CD8-positive, alpha-beta memory T cell (primary cell): ENCODE results near the gene CIB2. TPM values are rescaled to one million over a fixed set of nuclear protein-coding genes. Genes with fewer than 3 reads are reported as not detected.
A peak's percentile ranks its signal among the peaks of the same experiment; 100 is the strongest.

ENCODE experiments used
- CTCF ChIA-PET: fragments of 350-600 bp; sonication (Branson Sonifier 250); formaldehyde crosslinking; loops from one replicate; lab custom pipeline; 2021; ENCODE audit warnings: antibody characterized with exemption; lab: Charles Lee
- POLR2A ChIA-PET: fragments of 350-600 bp; sonication (Branson Sonifier 250); formaldehyde crosslinking; loops from one replicate; lab custom pipeline; 2021; ENCODE audit warnings: antibody characterized with exemption; lab: Charles Lee
- DNase-seq, 5 donors: peaks; one replicate each; pipeline versions ENCODE4 v3.0.0 to v3.0.0-alpha.2; 2020 to 2022; ENCODE audit warnings: mixed read lengths in 1 of 5
- H3K27ac ChIP-seq: one replicate; pipeline ENCODE4 v1.7.0; 2013; ENCODE audit warnings: low read depth, mild to moderate bottlenecking, low read length, moderate library complexity
- H3K27me3 ChIP-seq: 2 replicates; pipeline ENCODE4 v1.7.0; 2013; ENCODE audit warnings: low read length, mild to moderate bottlenecking; ENCODE audit not compliant: insufficient read depth, poor library complexity, severe bottlenecking
- H3K36me3 ChIP-seq: 2 replicates; pipeline ENCODE4 v1.7.0; 2013; ENCODE audit warnings: mild to moderate bottlenecking, low read length, moderate library complexity; ENCODE audit not compliant: insufficient read depth
- H3K4me1 ChIP-seq: 2 replicates; pipeline ENCODE4 v1.7.0; 2013; ENCODE audit warnings: mild to moderate bottlenecking, low read length, moderate library complexity; ENCODE audit not compliant: insufficient read depth
- H3K4me3 ChIP-seq: 2 replicates; pipeline ENCODE4 v1.7.0; 2013; ENCODE audit warnings: mild to moderate bottlenecking, low read length
- H3K9me3 ChIP-seq: 2 replicates; pipeline ENCODE4 v1.7.0; 2013; ENCODE audit warnings: mild to moderate bottlenecking, low read length
- H3K27ac Mint-ChIP-seq, 8 donors: one replicate each; pipeline ENCODE4 v1.8.0; 2020 to 2021; ENCODE audit warnings: mixed read lengths in 8 of 8, mild to moderate bottlenecking in 6 of 8, inconsistent platforms in 3 of 8, moderate library complexity in 3 of 8
- H3K27me3 Mint-ChIP-seq, 2 donors: one replicate each; pipeline ENCODE4 v1.8.0; 2020 to 2021; ENCODE audit warnings: mixed read lengths in 2 of 2, mild to moderate bottlenecking in 1 of 2, moderate library complexity in 1 of 2
- H3K36me3 Mint-ChIP-seq, 3 donors: one replicate each; pipeline ENCODE4 v1.8.0; 2020 to 2021; ENCODE audit warnings: mixed read lengths in 3 of 3, inconsistent platforms in 1 of 3, mild to moderate bottlenecking in 1 of 3
- H3K4me1 Mint-ChIP-seq, 3 donors: one replicate each; pipeline ENCODE4 v1.8.0; 2020 to 2021; ENCODE audit warnings: mixed read lengths in 3 of 3, inconsistent platforms in 1 of 3, mild to moderate bottlenecking in 1 of 3
- H3K4me3 Mint-ChIP-seq, 7 donors: one replicate each; pipeline ENCODE4 v1.8.0; 2020 to 2021; ENCODE audit warnings: mixed read lengths in 7 of 7, mild to moderate bottlenecking in 6 of 7, moderate library complexity in 4 of 7, inconsistent platforms in 2 of 7
- H3K9me3 Mint-ChIP-seq, 5 donors: one replicate each; pipeline ENCODE4 v1.8.0; 2020 to 2022; ENCODE audit warnings: mixed read lengths in 5 of 5, mild to moderate bottlenecking in 3 of 5, moderate library complexity in 2 of 5, inconsistent platforms in 1 of 5
- polyA plus RNA-seq: library from polyadenylated mRNA; unstranded; fragments of 300-500 nt; fragmentation: Illumina TruSeq; gene quantifications from one replicate; pipeline ENCODE4 v1.2.3, GENCODE V29; 2021
- total RNA-seq, 2 experiments: library from RNA; stranded (reverse); gene quantifications; one replicate each; pipeline ENCODE4 v1.2.3, GENCODE V29; 2021

CIB2 gene
- total and polyA plus RNA-seq, 3 experiments from 2014 or later, result 2.0 to 2.3 (median 2.1) TPM

DNA sequence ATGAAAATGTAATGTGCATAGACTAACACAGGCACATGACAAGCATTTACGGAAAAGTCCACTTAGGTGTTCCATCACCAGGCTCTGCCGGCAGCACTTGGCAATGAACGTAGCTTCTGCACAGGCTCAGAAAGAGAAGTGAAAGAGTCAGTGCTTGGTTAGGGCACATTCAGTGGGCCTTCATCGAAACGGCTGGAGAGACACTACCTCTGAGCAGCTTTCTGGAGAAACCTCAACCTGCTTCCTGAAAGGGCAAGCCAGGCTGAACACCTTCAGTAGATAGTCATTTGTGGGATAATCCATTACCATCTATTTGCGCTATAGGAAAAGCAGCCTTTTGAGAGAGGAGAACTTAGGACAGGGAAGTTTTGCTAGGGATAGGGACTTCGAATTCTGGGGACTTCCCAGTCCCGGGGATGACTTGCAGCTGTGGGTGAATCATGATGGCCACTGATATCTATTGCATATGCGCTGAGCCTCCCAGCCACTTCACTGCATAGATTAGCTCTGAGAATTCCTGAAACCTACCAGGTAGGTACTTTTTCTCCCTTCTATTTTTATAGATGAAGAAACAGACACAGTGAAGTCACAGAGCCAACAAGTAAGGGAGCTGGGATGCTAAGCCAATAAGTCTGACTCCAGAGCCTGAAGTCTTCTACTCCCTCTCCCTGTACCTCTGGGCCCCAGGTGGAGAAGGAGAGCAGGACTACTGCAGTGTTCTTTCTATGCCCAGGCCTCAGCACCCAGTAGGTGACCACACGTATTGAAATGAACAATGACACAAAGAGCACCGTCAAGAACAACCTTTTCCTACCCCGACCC, 43.1 kb downstream of the CIB2 start:
- ChIA-PET CTCF (interaction anchor here (1.4 to 2.0 kb wide), 2 partner anchors 20 to 24 kb away, joined by 3 to 6 read pairs; no protein-coding TSS in a partner anchor), POLR2A (no interaction called here)
- Mint-ChIP-seq H3K27me3 (no peaks in the 10 kb centered on the region), H3K36me3 (no peaks in the 10 kb centered on the region), H3K4me3 (no peak overlapping the region), H3K9me3 (no peaks in the 10 kb centered on the region), H3K27ac (peak overlapping the region in 1 of 8 donors; percentile 43), H3K4me1 (peaks cover 0 to 23% (median 0%) of the 10 kb centered on the region in 3 donors)
- H3K4me1 ChIP-seq, result no peaks in the 10 kb centered on the region
- no peaks in the 10 kb centered on the region for H3K36me3 ChIP-seq
- H3K9me3 ChIP-seq, result no peaks in the 10 kb centered on the region
- H3K4me3 ChIP-seq, result no peak overlapping the region
- DNase-seq, result peak in 1 of 5 donors; percentile 11
- H3K27ac ChIP-seq, result no peak overlapping the region
- no peaks in the 10 kb centered on the region for H3K27me3 ChIP-seq

DNA sequence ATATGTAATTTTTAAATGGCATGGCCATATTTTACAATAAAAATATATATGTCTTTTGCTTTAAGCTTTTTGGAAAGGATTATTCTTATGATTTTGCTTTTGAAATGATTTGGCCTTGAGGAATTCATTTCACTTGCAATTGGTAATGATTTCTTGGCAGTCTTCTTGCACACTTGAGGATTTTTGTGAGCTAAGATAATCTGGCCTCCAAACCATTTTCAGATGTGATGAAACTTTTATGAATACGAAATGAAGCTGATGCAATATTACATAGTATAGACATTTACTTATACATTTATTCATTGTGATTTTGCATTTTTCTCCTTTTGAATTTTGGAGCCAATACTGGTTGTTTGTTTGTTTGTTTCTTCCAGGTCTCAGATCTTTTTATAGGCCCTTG, 45.3 kb downstream of the CIB2 start:
- Mint-ChIP-seq H3K36me3 (no peaks in the 10 kb centered on the region), H3K4me1 (peaks cover 0 to 12% (median 2%) of the 10 kb centered on the region in 3 donors), H3K27me3 (no peaks in the 10 kb centered on the region), H3K27ac (no peak overlapping the region), H3K9me3 (no peaks in the 10 kb centered on the region), H3K4me3 (no peak overlapping the region)
- ChIA-PET POLR2A (no interaction called here), CTCF (no interaction called here)
- Histone ChIP-seq H3K4me1 (no peaks in the 10 kb centered on the region), H3K4me3 (no peak overlapping the region), H3K27me3 (no peaks in the 10 kb centered on the region), H3K36me3 (no peaks in the 10 kb centered on the region), H3K27ac (no peak overlapping the region), H3K9me3 (no peaks in the 10 kb centered on the region)
- DNase-seq, result no peak

GRCh38 chr15:78084449-78084750, 46.8 kb downstream of the CIB2 start:
- no peaks in the 10 kb centered on the region for H3K36me3 ChIP-seq
- DNase-seq, result peak in 1 of 5 donors; percentile 21
- H3K4me1 ChIP-seq, result no peaks in the 10 kb centered on the region
- H3K4me3 ChIP-seq, result no peak overlapping the region
- H3K36me3 Mint-ChIP-seq, result no peaks in the 10 kb centered on the region
- no peaks in the 10 kb centered on the region for H3K9me3 Mint-ChIP-seq
- H3K4me1 Mint-ChIP-seq, result peaks cover 0 to 15% (median 3%) of the 10 kb centered on the region in 3 donors
- no peaks in the 10 kb centered on the region for H3K9me3 ChIP-seq
- POLR2A ChIA-PET, result no interaction called here
- no peak overlapping the region for H3K27ac ChIP-seq
- H3K27ac Mint-ChIP-seq, result no peak overlapping the region
- H3K27me3 ChIP-seq, result no peaks in the 10 kb centered on the region
- CTCF ChIA-PET, result interaction anchor here (1.5 kb wide), 1 partner anchor 118 kb away, joined by 5 read pairs; no protein-coding TSS in a partner anchor
- H3K4me3 Mint-ChIP-seq, result no peak overlapping the region
- H3K27me3 Mint-ChIP-seq, result no peaks in the 10 kb centered on the region

- Mint-ChIP-seq H3K27ac (peak overlapping the region in 1 of 8 donors; percentile 15), H3K4me1 (peaks cover 0 to 16% (median 3%) of the 10 kb centered on the region in 3 donors), H3K4me3 (no peak overlapping the region), H3K36me3 (no peaks in the 10 kb centered on the region), H3K27me3 (no peaks in the 10 kb centered on the region), H3K9me3 (no peaks in the 10 kb centered on the region)
- CTCF ChIA-PET, result interaction anchor here (1.5 kb wide), 1 partner anchor 117 kb away, joined by 5 read pairs; no protein-coding TSS in a partner anchor
- Histone ChIP-seq H3K4me1 (no peaks in the 10 kb centered on the region), H3K9me3 (no peaks in the 10 kb centered on the region), H3K27me3 (no peaks in the 10 kb centered on the region), H3K27ac (no peak overlapping the region), H3K36me3 (no peaks in the 10 kb centered on the region), H3K4me3 (no peak overlapping the region)
- no peak for DNase-seq
- POLR2A ChIA-PET, result no interaction called here
Observed at GRCh38 chr15:78083687-78084448, 47.4 kb downstream of the CIB2 start.

DNA sequence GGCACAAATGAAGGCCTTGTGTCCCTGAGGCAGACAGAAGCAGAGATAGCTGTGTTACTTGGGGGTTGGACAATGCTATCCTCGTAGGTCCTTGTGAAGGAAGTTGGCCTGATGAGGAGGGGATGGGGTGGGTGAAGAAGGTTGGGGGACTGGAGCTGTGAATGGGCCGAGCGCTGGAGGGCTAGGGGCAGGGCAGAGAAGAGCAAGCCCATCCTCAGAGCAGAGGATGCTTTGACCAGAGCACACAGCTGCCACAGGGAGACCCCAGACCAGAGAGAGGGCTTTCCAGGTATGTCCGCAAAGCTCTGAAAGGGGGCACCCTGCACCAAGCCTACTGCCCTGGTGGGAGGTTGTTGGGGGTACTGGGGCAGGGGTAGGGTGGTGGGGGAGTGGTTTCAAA, 48.1 kb downstream of the CIB2 start:
- no peak overlapping the region for H3K4me3 ChIP-seq
- no peaks in the 10 kb centered on the region for H3K27me3 Mint-ChIP-seq
- no peaks in the 10 kb centered on the region for H3K9me3 ChIP-seq
- CTCF ChIA-PET, result interaction anchor here (1.2 to 1.5 kb wide), 2 partner anchors 33 to 117 kb away, joined by 3 to 5 read pairs; no protein-coding TSS in a partner anchor
- peaks cover 3% of the 10 kb centered on the region for H3K4me1 ChIP-seq
- H3K36me3 ChIP-seq, result no peaks in the 10 kb centered on the region
- peaks cover 2 to 20% (median 4%) of the 10 kb centered on the region in 3 donors for H3K4me1 Mint-ChIP-seq
- H3K27ac Mint-ChIP-seq, result no peak overlapping the region
- H3K27me3 ChIP-seq, result no peaks in the 10 kb centered on the region
- H3K27ac ChIP-seq, result no peak overlapping the region
- POLR2A ChIA-PET, result no interaction called here
- no peak overlapping the region for H3K4me3 Mint-ChIP-seq
- no peaks in the 10 kb centered on the region for H3K36me3 Mint-ChIP-seq
- H3K9me3 Mint-ChIP-seq, result no peaks in the 10 kb centered on the region
- peak in 1 of 5 donors; percentile 8 for DNase-seq

DNA sequence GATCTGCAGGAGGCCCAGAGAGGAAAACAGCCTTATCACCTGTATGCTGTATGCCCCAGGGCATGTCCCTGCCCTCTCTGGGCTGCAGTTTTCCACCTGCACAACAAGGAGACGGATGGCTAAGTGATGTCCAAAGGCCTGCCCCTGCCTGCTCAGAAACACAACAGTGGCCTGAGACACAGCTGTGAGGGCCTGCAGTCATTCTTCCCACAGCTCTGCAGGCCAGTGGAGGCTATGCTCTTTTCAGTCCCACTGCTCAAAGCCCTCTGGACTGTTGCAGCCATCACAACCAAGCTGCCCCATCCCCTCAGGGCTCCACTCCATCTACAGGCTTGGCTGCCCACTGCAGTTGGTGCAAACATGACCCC, 48.5 kb downstream of the CIB2 start:
- ChIA-PET CTCF (interaction anchor here (1.2 to 1.5 kb wide), 2 partner anchors 32 to 116 kb away, joined by 3 to 5 read pairs; no protein-coding TSS in a partner anchor), POLR2A (no interaction called here)
- no peaks in the 10 kb centered on the region for H3K9me3 Mint-ChIP-seq
- H3K4me1 Mint-ChIP-seq, result peaks cover 6 to 24% (median 9%) of the 10 kb centered on the region in 3 donors
- H3K27me3 ChIP-seq, result no peaks in the 10 kb centered on the region
- H3K27ac ChIP-seq, result no peak overlapping the region
- H3K36me3 Mint-ChIP-seq, result peaks cover 0 to 1% (median 0%) of the 10 kb centered on the region in 3 donors
- no peak overlapping the region for H3K4me3 Mint-ChIP-seq
- no peak overlapping the region for H3K4me3 ChIP-seq
- H3K27ac Mint-ChIP-seq, result no peak overlapping the region
- H3K4me1 ChIP-seq, result peaks cover 7% of the 10 kb centered on the region
- H3K27me3 Mint-ChIP-seq, result no peaks in the 10 kb centered on the region
- H3K36me3 ChIP-seq, result no peaks in the 10 kb centered on the region
- no peaks in the 10 kb centered on the region for H3K9me3 ChIP-seq
- DNase-seq, result peak in 1 of 5 donors; percentile 25

DNA sequence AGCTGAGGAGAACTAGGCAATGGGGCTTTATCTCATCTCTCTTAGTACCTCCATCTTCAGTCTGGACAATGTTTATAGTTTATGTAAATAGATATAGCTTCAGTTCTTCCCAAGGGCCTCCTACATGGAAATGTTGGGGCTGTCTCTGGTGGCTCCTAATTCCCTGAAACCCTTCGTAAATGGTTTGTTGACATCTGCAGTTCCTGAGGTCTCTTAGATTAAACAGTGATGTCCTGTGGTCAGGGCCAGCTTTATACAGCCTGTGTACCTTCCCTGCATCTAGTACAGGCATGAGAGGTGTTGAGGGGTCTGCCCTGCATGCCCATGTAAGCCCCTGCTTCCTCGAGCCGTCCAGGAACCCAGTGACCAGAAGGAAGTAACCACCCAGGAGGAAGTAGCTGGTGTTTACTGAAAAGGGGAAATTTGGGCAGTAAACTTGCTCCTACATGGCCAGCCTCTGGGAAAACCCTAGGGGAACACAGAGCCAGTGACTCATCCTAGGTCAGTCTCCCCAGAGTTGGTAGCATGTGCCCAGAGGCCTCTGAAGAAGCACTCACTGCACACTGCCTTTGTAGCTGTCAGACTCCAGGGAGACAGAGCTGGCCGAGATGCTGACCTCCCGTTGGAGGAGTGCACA, 49.0 kb downstream of the CIB2 start:
- no peaks in the 10 kb centered on the region for H3K9me3 Mint-ChIP-seq
- no peak overlapping the region for H3K27ac ChIP-seq
- ChIA-PET POLR2A (no interaction called here), CTCF (interaction anchor here (1.2 to 1.4 kb wide), 3 partner anchors 26 to 122 kb away, joined by 3 read pairs; no protein-coding TSS in a partner anchor)
- no peaks in the 10 kb centered on the region for H3K27me3 ChIP-seq
- H3K4me1 Mint-ChIP-seq, result peaks cover 7 to 24% (median 9%) of the 10 kb centered on the region in 3 donors
- peak overlapping the region in 4 of 8 donors; percentile 12 to 81 (median 46) for H3K27ac Mint-ChIP-seq
- H3K4me1 ChIP-seq, result peaks cover 7% of the 10 kb centered on the region
- no peak overlapping the region for H3K4me3 ChIP-seq
- DNase-seq, result no peak
- H3K36me3 Mint-ChIP-seq, result peaks cover 0 to 2% (median 0%) of the 10 kb centered on the region in 3 donors
- no peaks in the 10 kb centered on the region for H3K27me3 Mint-ChIP-seq
- peak overlapping the region in 2 of 7 donors; percentile 36 to 63 for H3K4me3 Mint-ChIP-seq
- no peaks in the 10 kb centered on the region for H3K9me3 ChIP-seq
- H3K36me3 ChIP-seq, result no peaks in the 10 kb centered on the region
